Neural progenitor cell (in vitro differentiated cells): ENCODE data around the gene SND1. TPM values are rescaled to one million over a fixed set of nuclear protein-coding genes. Genes with fewer than 3 reads are reported as not detected.

Experiments used
- DNase-seq: peaks from one replicate; pipeline ENCODE4 v3.0.0-alpha.2; 2016; ENCODE audit warnings: low spot score
- H2AFZ ChIP-seq: fragments of 200-600 bp; sonication (generic); replicated peaks from 2 replicates; pipeline ENCODE4 v1.6.1; 2016; ENCODE audit warnings: antibody characterized with exemption
- H3F3A ChIP-seq: fragments of 200-600 bp; sonication (generic); 2 replicates; pipeline ENCODE4 v1.6.1; 2016; ENCODE audit warnings: antibody characterized with exemption, low read depth
- H3K27ac ChIP-seq: fragments of 200-600 bp; sonication (generic); 2 replicates; pipeline ENCODE4 v1.5.1; 2016; ENCODE audit warnings: mild to moderate bottlenecking
- H3K27me3 ChIP-seq: fragments of 200-600 bp; sonication (generic); 2 replicates; pipeline ENCODE4 v1.6.1; 2016; ENCODE audit warnings: mild to moderate bottlenecking, moderate library complexity
- H3K36me3 ChIP-seq: fragments of 200-600 bp; sonication (generic); 2 replicates; pipeline ENCODE4 v1.5.1; 2016
- H3K4me1 ChIP-seq: fragments of 200-600 bp; sonication (generic); 2 replicates; pipeline ENCODE4 v1.6.1; 2016; ENCODE audit warnings: mixed run types
- H3K4me2 ChIP-seq: fragments of 200-600 bp; sonication (generic); 2 replicates; pipeline ENCODE4 v1.6.1; 2016
- H3K4me3 ChIP-seq: fragments of 200-600 bp; sonication (generic); 2 replicates; pipeline ENCODE4 v1.5.1; 2016
- H3K79me2 ChIP-seq: fragments of 200-600 bp; sonication (generic); 2 replicates; pipeline ENCODE4 v1.6.1; 2016; ENCODE audit warnings: low read depth
- H3K9ac ChIP-seq: fragments of 200-600 bp; sonication (generic); 2 replicates; pipeline ENCODE4 v1.6.1; 2016
- H3K9me3 ChIP-seq: fragments of 200-600 bp; sonication (generic); 2 replicates; pipeline ENCODE4 v1.5.1; 2016; ENCODE audit warnings: low read depth
- H4K20me1 ChIP-seq: fragments of 200-600 bp; sonication (generic); 2 replicates; pipeline ENCODE4 v1.6.1; 2016; ENCODE audit warnings: low read depth
- H3K27ac Mint-ChIP-seq: 3 replicates; pipeline ENCODE4 v1.8.0; 2021; ENCODE audit warnings: mixed read lengths
- H3K27me3 Mint-ChIP-seq: 2 replicates; pipeline ENCODE4 v1.8.0; 2022; ENCODE audit warnings: low read depth, mild to moderate bottlenecking, inconsistent platforms, moderate library complexity, mixed read lengths; ENCODE audit not compliant: insufficient read depth
- H3K36me3 Mint-ChIP-seq: 3 replicates; pipeline ENCODE4 v1.8.0; 2021; ENCODE audit warnings: mixed read lengths
- H3K4me1 Mint-ChIP-seq: 3 replicates; pipeline ENCODE4 v1.8.0; 2021; ENCODE audit warnings: mixed read lengths
- H3K4me3 Mint-ChIP-seq: 3 replicates; pipeline ENCODE4 v1.8.0; 2021; ENCODE audit warnings: mild to moderate bottlenecking, moderate library complexity, mixed read lengths
- H3K9me3 Mint-ChIP-seq: 3 replicates; pipeline ENCODE4 v1.8.0; 2020; ENCODE audit warnings: mixed read lengths
- EZH2 ChIP-seq: fragments of 200-600 bp; sonication (generic); IDR thresholded peaks from 2 replicates; pipeline ENCODE4 v1.6.1; 2017; ENCODE audit warnings: antibody characterized with exemption, mild to moderate bottlenecking, moderate library complexity
- EZH2phosphoT487 ChIP-seq: fragments of 200-600 bp; sonication (generic); IDR thresholded peaks from 2 replicates; pipeline ENCODE4 v1.6.1; 2017; ENCODE audit warnings: antibody characterized with exemption
- total RNA-seq: library from RNA; depleted of rRNA; stranded (reverse); fragments of >200 nt; gene quantifications from 2 replicates; pipeline ENCODE4 v1.2.3, GENCODE V29; 2015; ENCODE audit warnings: low replicate concordance
- TF ChIP-seq, protein P1 (sequence below): fragments of 200-600 bp; sonication (generic); IDR thresholded peaks from 2 replicates; pipeline ENCODE4 v1.5.1; 2017; ENCODE audit warnings: antibody characterized with exemption, mild to moderate bottlenecking

SND1 gene
- total RNA-seq, 1 donor from 2014 or later, result 154 TPM

DNA sequence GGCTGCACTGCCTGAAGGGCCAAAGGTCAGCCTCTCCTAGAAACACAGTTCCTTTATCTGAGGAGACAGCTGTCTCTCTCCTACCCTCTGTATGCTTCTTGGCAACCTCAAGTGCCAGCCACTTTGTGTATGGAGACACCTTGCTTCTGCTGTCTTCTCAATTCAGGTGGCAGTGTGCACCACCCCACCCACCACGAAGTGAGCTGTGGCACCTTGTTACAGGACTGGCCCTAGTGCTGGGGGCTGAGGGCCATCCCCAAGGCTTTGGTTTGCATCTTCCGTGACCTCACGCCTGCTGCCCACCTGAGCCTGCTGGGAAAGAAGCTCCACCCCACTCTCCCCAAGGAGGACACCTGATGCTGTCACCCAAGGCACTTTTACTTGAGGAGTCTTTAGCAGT lies 426.3 kb downstream of the SND1 start:
- no peak overlapping the region for H3K27ac ChIP-seq
- no peak for DNase-seq
- no peaks in the 10 kb centered on the region for H3K36me3 ChIP-seq
- no peaks in the 10 kb centered on the region for H3K9me3 ChIP-seq
- H2AFZ ChIP-seq, result no peak overlapping the region
- H3K27me3 ChIP-seq, result no peaks in the 10 kb centered on the region
- no peak overlapping the region for H3K4me3 ChIP-seq
- H3K4me1 ChIP-seq, result peaks cover 30% of the 10 kb centered on the region
- Mint-ChIP-seq H3K27ac (no peak overlapping the region), H3K27me3 (peaks cover 8% of the 10 kb centered on the region), H3K4me3 (no peak overlapping the region), H3K36me3 (peaks cover 8% of the 10 kb centered on the region), H3K4me1 (peaks cover 58% of the 10 kb centered on the region), H3K9me3 (no peaks in the 10 kb centered on the region)
- H3K9ac ChIP-seq, result no peak overlapping the region
- no peaks in the 10 kb centered on the region for H3F3A ChIP-seq
- H3K4me2 ChIP-seq, result no peak overlapping the region
- H4K20me1 ChIP-seq, result peaks cover 39% of the 10 kb centered on the region
- TF ChIP-seq EZH2phosphoT487 (no peak), EZH2 (no peak)
- TF ChIP-seq, protein P1, sequence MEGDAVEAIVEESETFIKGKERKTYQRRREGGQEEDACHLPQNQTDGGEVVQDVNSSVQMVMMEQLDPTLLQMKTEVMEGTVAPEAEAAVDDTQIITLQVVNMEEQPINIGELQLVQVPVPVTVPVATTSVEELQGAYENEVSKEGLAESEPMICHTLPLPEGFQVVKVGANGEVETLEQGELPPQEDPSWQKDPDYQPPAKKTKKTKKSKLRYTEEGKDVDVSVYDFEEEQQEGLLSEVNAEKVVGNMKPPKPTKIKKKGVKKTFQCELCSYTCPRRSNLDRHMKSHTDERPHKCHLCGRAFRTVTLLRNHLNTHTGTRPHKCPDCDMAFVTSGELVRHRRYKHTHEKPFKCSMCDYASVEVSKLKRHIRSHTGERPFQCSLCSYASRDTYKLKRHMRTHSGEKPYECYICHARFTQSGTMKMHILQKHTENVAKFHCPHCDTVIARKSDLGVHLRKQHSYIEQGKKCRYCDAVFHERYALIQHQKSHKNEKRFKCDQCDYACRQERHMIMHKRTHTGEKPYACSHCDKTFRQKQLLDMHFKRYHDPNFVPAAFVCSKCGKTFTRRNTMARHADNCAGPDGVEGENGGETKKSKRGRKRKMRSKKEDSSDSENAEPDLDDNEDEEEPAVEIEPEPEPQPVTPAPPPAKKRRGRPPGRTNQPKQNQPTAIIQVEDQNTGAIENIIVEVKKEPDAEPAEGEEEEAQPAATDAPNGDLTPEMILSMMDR, result no peak
- no peaks in the 10 kb centered on the region for H3K79me2 ChIP-seq

DNA sequence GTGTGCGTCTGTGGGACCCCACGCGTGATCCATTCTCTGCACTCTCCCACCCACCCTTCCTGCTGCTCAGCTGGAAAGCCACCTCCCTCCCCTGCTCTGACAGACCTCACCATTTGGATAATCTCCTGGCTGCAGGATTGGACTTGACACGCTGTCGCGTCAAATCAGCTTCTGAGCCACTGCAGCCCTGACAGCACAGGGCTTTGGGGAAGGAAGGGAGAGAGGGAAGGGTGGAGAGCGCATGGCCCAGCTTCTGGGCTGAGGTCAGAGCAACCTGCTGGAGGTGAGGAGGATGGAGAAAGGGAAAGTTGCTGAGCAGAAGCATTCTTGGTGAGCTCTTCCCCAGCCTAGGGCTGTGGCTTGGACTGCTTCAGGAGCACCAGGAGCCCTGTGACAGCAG lies 428.2 kb downstream of the SND1 start:
- peaks cover 35% of the 10 kb centered on the region for H4K20me1 ChIP-seq
- H3F3A ChIP-seq, result no peaks in the 10 kb centered on the region
- H3K9me3 ChIP-seq, result no peaks in the 10 kb centered on the region
- no peak overlapping the region for H3K4me3 Mint-ChIP-seq
- H3K4me1 ChIP-seq, result peaks cover 25% of the 10 kb centered on the region
- peaks cover 8% of the 10 kb centered on the region for H3K36me3 Mint-ChIP-seq
- H3K27ac Mint-ChIP-seq, result peak overlapping the region; percentile 98
- H3K4me3 ChIP-seq, result no peak overlapping the region
- no peak overlapping the region for H2AFZ ChIP-seq
- no peak for DNase-seq
- H3K27ac ChIP-seq, result no peak overlapping the region
- H3K36me3 ChIP-seq, result no peaks in the 10 kb centered on the region
- H3K9ac ChIP-seq, result no peak overlapping the region
- H3K4me2 ChIP-seq, result no peak overlapping the region
- no peaks in the 10 kb centered on the region for H3K79me2 ChIP-seq
- H3K9me3 Mint-ChIP-seq, result no peaks in the 10 kb centered on the region
- peaks cover 57% of the 10 kb centered on the region for H3K4me1 Mint-ChIP-seq
- H3K27me3 ChIP-seq, result no peaks in the 10 kb centered on the region
- TF ChIP-seq, protein P1, result no peak
- no peak for TF ChIP-seq EZH2
- TF ChIP-seq EZH2phosphoT487, result no peak
- peaks cover 8% of the 10 kb centered on the region for H3K27me3 Mint-ChIP-seq

DNA sequence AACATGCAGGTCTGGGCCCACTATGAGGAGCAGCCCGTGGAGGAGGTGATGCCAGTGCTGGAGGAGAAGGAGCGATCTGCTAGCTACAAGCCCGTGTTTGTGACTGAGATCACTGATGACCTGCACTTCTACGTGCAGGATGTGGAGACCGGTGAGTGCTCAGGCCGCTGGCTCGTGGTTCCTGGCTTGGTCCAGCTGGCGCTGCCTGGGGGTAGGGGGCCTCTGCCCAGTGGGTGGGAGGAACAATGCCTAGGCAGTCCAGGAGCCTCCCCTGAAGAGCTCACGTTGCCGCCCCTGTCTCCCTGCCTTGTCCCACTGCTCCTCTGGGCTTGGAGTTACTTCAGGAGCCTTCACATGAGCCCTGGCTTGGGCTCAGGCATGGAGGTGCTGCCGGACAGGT lies 429.4 kb downstream of the SND1 start:
- Histone ChIP-seq H4K20me1 (peaks cover 23% of the 10 kb centered on the region), H3K9me3 (no peaks in the 10 kb centered on the region), H3K4me2 (no peak overlapping the region), H3K27ac (no peak overlapping the region), H3K9ac (no peak overlapping the region), H3K4me3 (no peak overlapping the region), H3F3A (no peaks in the 10 kb centered on the region), H3K36me3 (no peaks in the 10 kb centered on the region), H3K27me3 (no peaks in the 10 kb centered on the region), H3K4me1 (peaks cover 13% of the 10 kb centered on the region), H3K79me2 (no peaks in the 10 kb centered on the region), H2AFZ (no peak overlapping the region)
- TF ChIP-seq EZH2 (no peak), EZH2phosphoT487 (no peak)
- TF ChIP-seq, protein P1, result no peak
- peaks cover 49% of the 10 kb centered on the region for H3K4me1 Mint-ChIP-seq
- peaks cover 8% of the 10 kb centered on the region for H3K27me3 Mint-ChIP-seq
- H3K27ac Mint-ChIP-seq, result peak overlapping the region; percentile 82
- H3K4me3 Mint-ChIP-seq, result no peak overlapping the region
- DNase-seq, result no peak
- no peaks in the 10 kb centered on the region for H3K9me3 Mint-ChIP-seq
- H3K36me3 Mint-ChIP-seq, result peaks cover 13% of the 10 kb centered on the region
